Activated CD4-positive, alpha-beta T cell treated with anti-CD3 and anti-CD28 coated beads for 4 hours (primary cell): Measurements from ENCODE around the gene ATG4B.
"Not testable (repeated sequence)": the region's sequence is repeated elsewhere in the genome, so short reads cannot be mapped to it uniquely, and the experiment has no call there.

Source experiments
- DNase-seq, 2 donors: peaks; one replicate each; pipeline ENCODE4 v3.0.0-alpha.2; 2020

The ATG4B gene

GRCh38 chr2:241640165-241640795 is 2.8 kb downstream of the ATG4B start:
- DNase-seq, result no peak

- DNase-seq, result no peak
Observed at GRCh38 chr2:241641631-241642030, 4.1 kb downstream of the ATG4B start.

GRCh38 chr2:241645056-241645914 is 7.8 kb downstream of the ATG4B start:
- DNase-seq, result no peak

GRCh38 chr2:241645915-241646645 is 8.6 kb downstream of the ATG4B start:
- DNase-seq, result no peak

GRCh38 chr2:241648453-241648852 is 11.0 kb downstream of the ATG4B start:
- DNase-seq, result no peak

GRCh38 chr2:241649404-241649803 is 11.9 kb downstream of the ATG4B start:
- no peak for DNase-seq

- DNase-seq, result no peak
Observed at GRCh38 chr2:241649927-241650326, 12.4 kb downstream of the ATG4B start.

- no peak for DNase-seq
Observed at GRCh38 chr2:241652142-241652541, 14.6 kb downstream of the ATG4B start.

GRCh38 chr2:241652722-241653121 is 15.2 kb downstream of the ATG4B start:
- DNase-seq, result no peak

GRCh38 chr2:241653210-241653750 is 15.8 kb downstream of the ATG4B start:
- no peak for DNase-seq

GRCh38 chr2:241654551-241654950 is 17.1 kb downstream of the ATG4B start:
- DNase-seq, result no peak

GRCh38 chr2:241655516-241656189 is 18.2 kb downstream of the ATG4B start:
- no peak for DNase-seq

- DNase-seq, result no peak
Observed at GRCh38 chr2:241656190-241656741, 18.8 kb downstream of the ATG4B start.

GRCh38 chr2:241657786-241658254 is 20.3 kb downstream of the ATG4B start:
- no peak for DNase-seq

GRCh38 chr2:241658296-241658695 is 20.8 kb downstream of the ATG4B start:
- no peak for DNase-seq

- DNase-seq, result peak in 1 of 2 donors; percentile 37
Observed at GRCh38 chr2:241659150-241659739, 21.8 kb downstream of the ATG4B start.

GRCh38 chr2:241660593-241661213 is 23.2 kb downstream of the ATG4B start:
- DNase-seq, result no peak

GRCh38 chr2:241662731-241663130 is 25.2 kb downstream of the ATG4B start:
- DNase-seq, result not testable (repeated sequence)

- no peak for DNase-seq
Observed at GRCh38 chr2:241665731-241666440, 28.4 kb downstream of the ATG4B start.

GRCh38 chr2:241666627-241667400 is 29.3 kb downstream of the ATG4B start:
- DNase-seq, result no peak
